Endometrial microvascular endothelial cells (primary cell): Measurements from ENCODE around the gene JSRP1. TPM values are rescaled to one million over a fixed set of nuclear protein-coding genes. Genes with fewer than 3 reads are reported as not detected.

Experiments used
- in situ Hi-C: cut with HindIII; loops from 2 replicates; pipeline ENCODE4 v1.10.0; 2017; ENCODE audit warnings: low sequenced_read_pairs, low pct_unique_long_range_greater_than_20kb; ENCODE audit errors: inconsistent ontology term
- total RNA-seq: library from RNA; depleted of rRNA; stranded (reverse); fragments of >200 nt; gene quantifications from one replicate; pipeline ENCODE4 v1.2.3, GENCODE V29; 2015; ENCODE audit errors: inconsistent ontology term

Gene JSRP1
- total RNA-seq, 1 donor from 2014 or later, result not detected

GRCh38 chr19:2237869-2238153 lies 18.4 kb downstream of the JSRP1 start:
- in situ Hi-C loops, result no loop called here

- in situ Hi-C loops, result no loop called here
Observed at GRCh38 chr19:2237051-2237868, 19.0 kb downstream of the JSRP1 start.

- in situ Hi-C loops, result no loop called here
Observed at GRCh38 chr19:2236314-2237050, 19.7 kb downstream of the JSRP1 start, which contains the start of the genes PLEKHJ1 and SF3A2. PLEKHJ1 (minus strand) TSS chr19:2236329; CDS start chr19:2236248, 81 bp downstream. SF3A2 (plus strand) TSS chr19:2236824; CDS start chr19:2243419, 6,595 bp downstream.

GRCh38 chr19:2236064-2236313 lies 20.2 kb downstream of the JSRP1 start:
- in situ Hi-C loops, result no loop called here

- in situ Hi-C loops, result no loop called here
Observed at GRCh38 chr19:2235381-2236063, 20.7 kb downstream of the JSRP1 start.

- in situ Hi-C loops, result no loop called here
Observed at GRCh38 chr19:2234996-2235380, 21.2 kb downstream of the JSRP1 start.

GRCh38 chr19:2233601-2234280 lies 22.5 kb downstream of the JSRP1 start:
- in situ Hi-C loops, result no loop called here

GRCh38 chr19:2232286-2233151 lies 23.7 kb downstream of the JSRP1 start:
- in situ Hi-C loops, result no loop called here

GRCh38 chr19:2231621-2232221 lies 24.5 kb downstream of the JSRP1 start:
- in situ Hi-C loops, result no loop called here

GRCh38 chr19:2230807-2231533 lies 25.2 kb downstream of the JSRP1 start:
- in situ Hi-C loops, result no loop called here

- in situ Hi-C loops, result no loop called here
Observed at GRCh38 chr19:2230033-2230531, 26.1 kb downstream of the JSRP1 start.

GRCh38 chr19:2229103-2230032 lies 26.8 kb downstream of the JSRP1 start:
- in situ Hi-C loops, result no loop called here

GRCh38 chr19:2228157-2229030 lies 27.8 kb downstream of the JSRP1 start:
- in situ Hi-C loops, result no loop called here

GRCh38 chr19:2227415-2228156 lies 28.6 kb downstream of the JSRP1 start:
- in situ Hi-C loops, result no loop called here

- in situ Hi-C loops, result no loop called here
Observed at GRCh38 chr19:2226840-2227360, 29.3 kb downstream of the JSRP1 start.
